Measurements from ENCODE around the gene RAB3A. TPM values are rescaled to one million over a fixed set of nuclear protein-coding genes. Genes with fewer than 3 reads are reported as not detected.

RAB3A gene
- total RNA-seq, 1 donor from 2014 or later, result 77.4 TPM

DNA sequence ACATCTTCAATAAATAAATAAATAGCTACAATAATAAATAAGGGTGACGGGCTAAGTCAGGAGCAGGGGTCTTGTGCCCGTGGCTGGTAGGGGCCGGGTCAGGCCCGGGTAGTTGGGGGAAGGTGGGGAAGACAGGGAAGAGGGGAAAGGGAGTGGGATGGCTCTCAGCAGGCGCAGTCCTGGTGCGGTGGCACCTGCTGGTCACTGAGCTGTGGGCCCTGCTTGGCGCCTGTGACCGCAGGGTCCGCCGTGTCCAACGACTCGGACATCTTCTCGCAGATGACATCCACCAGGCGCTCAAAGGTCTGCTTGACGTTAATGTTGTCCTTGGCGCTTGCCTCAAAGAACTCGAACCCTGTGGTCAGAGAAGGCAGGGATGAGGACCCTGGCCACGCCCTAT lies 6.5 kb downstream of the RAB3A start:
- Mint-ChIP-seq H3K9me3 (ENCODE audit: unreplicated experiment) (peaks cover 7% of the 10 kb centered on the region), H3K36me3 (ENCODE audit: unreplicated experiment) (no peaks in the 10 kb centered on the region), H3K4me1 (ENCODE audit: low read depth, unreplicated experiment) (peaks cover 3% of the 10 kb centered on the region), H3K4me3 (ENCODE audit: unreplicated experiment) (no peak overlapping the region), H3K27me3 (ENCODE audit: unreplicated experiment) (peaks cover 7% of the 10 kb centered on the region), H3K27ac (ENCODE audit: unreplicated experiment) (no peak overlapping the region)
- TF ChIP-seq, protein P1, sequence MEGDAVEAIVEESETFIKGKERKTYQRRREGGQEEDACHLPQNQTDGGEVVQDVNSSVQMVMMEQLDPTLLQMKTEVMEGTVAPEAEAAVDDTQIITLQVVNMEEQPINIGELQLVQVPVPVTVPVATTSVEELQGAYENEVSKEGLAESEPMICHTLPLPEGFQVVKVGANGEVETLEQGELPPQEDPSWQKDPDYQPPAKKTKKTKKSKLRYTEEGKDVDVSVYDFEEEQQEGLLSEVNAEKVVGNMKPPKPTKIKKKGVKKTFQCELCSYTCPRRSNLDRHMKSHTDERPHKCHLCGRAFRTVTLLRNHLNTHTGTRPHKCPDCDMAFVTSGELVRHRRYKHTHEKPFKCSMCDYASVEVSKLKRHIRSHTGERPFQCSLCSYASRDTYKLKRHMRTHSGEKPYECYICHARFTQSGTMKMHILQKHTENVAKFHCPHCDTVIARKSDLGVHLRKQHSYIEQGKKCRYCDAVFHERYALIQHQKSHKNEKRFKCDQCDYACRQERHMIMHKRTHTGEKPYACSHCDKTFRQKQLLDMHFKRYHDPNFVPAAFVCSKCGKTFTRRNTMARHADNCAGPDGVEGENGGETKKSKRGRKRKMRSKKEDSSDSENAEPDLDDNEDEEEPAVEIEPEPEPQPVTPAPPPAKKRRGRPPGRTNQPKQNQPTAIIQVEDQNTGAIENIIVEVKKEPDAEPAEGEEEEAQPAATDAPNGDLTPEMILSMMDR (IDR thresholded peaks at IDR 0.05; ENCODE audit: partially characterized antibody, unreplicated experiment), result no peak
- no peak for DNase-seq

DNA sequence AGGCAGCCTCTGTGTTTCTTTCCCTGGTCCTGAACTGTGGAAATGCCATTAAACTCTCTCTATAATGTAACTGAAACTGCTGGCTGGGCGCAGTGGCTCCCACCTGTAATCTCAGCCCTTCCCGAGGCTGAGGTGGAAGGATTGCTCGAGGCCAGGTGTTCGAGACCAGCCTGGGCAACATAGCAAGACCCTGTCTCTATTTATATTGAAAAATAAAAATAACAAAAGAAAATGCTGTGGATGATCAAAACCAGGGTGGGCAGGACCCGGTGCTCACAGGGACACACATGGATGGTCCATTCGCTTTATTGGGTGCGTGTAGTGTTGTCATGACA lies 7.4 kb downstream of the RAB3A start:
- TF ChIP-seq, protein P1 (IDR thresholded peaks at IDR 0.05; ENCODE audit: partially characterized antibody, unreplicated experiment), result no peak
- Mint-ChIP-seq H3K27me3 (ENCODE audit: unreplicated experiment) (peaks cover 7% of the 10 kb centered on the region), H3K36me3 (ENCODE audit: unreplicated experiment) (no peaks in the 10 kb centered on the region), H3K9me3 (ENCODE audit: unreplicated experiment) (peaks cover 8% of the 10 kb centered on the region), H3K27ac (ENCODE audit: unreplicated experiment) (no peak overlapping the region), H3K4me1 (ENCODE audit: low read depth, unreplicated experiment) (peaks cover 9% of the 10 kb centered on the region), H3K4me3 (ENCODE audit: unreplicated experiment) (no peak overlapping the region)
- no peak for DNase-seq

DNA sequence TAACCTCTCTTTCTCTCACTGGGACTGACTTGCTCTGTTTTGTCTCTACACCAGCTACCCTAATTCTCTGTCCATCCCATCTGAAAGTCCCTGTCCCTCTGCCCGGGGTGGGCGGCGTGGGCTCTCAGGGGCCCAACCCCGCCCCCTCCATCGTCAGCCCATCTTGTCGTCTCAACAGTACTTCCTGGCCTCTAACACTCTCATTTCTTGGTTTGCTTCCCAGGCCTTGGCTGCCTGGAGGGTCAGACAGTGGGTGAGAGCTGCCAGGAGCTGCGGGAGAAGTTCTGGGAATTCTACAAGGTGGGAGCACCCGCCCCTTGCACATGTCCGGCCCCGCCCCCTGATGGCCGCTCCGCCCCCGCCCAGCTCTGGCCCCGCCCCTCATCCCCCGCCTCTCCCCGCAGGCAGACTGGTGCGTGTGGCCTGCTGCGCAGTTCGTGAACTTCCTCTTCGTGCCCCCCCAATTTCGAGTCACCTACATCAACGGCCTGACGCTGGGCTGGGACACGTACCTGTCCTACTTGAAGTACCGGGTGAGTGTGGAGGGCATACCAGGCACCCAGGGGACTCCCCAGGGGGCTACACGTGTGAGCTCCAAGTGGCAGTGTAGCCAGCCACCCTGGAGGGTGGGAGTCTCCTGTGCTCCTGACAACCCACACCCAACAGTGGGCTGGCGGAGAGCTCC lies 9.1 kb downstream of the RAB3A start:
- peak overlapping the region; percentile 89 for H3K4me3 Mint-ChIP-seq (ENCODE audit: unreplicated experiment)
- no peak for DNase-seq
- no peaks in the 10 kb centered on the region for H3K36me3 Mint-ChIP-seq (ENCODE audit: unreplicated experiment)

DNA sequence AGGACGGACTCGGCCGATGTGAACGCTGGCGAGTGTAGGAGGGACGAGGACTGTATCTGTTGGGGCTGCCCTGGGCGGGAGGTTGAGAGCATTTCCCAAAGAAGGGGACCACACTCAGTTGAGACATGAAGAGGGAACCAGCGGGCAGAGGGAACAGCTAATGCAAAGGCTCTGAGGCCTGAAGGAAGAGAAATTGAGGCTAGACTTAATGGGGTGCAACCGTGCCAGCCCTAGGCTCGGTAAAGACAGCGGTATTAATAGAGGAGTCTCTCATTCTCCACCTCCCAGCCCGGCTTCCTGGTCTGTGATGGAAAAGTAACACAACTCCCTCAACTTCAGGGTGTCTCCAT lies 9.7 kb downstream of the RAB3A start:
- TF ChIP-seq, protein P1 (IDR thresholded peaks at IDR 0.05; ENCODE audit: partially characterized antibody, unreplicated experiment), result no peak
- peak overlapping the region; percentile 89 for H3K4me3 Mint-ChIP-seq (ENCODE audit: unreplicated experiment)
- H3K27ac Mint-ChIP-seq (ENCODE audit: unreplicated experiment), result no peak overlapping the region
- no peak for DNase-seq
- H3K4me1 Mint-ChIP-seq (ENCODE audit: low read depth, unreplicated experiment), result peaks cover 9% of the 10 kb centered on the region
- peaks cover 6% of the 10 kb centered on the region for H3K27me3 Mint-ChIP-seq (ENCODE audit: unreplicated experiment)
- peaks cover 8% of the 10 kb centered on the region for H3K9me3 Mint-ChIP-seq (ENCODE audit: unreplicated experiment)
- H3K36me3 Mint-ChIP-seq (ENCODE audit: unreplicated experiment), result no peaks in the 10 kb centered on the region

More for the DNA sequence above, 9.1 kb downstream of the RAB3A start:
- H3K27ac Mint-ChIP-seq (ENCODE audit: unreplicated experiment), result no peak overlapping the region
- TF ChIP-seq, protein P1 (IDR thresholded peaks at IDR 0.05; ENCODE audit: partially characterized antibody, unreplicated experiment), result no peak
- H3K9me3 Mint-ChIP-seq (ENCODE audit: unreplicated experiment), result peaks cover 8% of the 10 kb centered on the region
- peaks cover 7% of the 10 kb centered on the region for H3K27me3 Mint-ChIP-seq (ENCODE audit: unreplicated experiment)
- peaks cover 9% of the 10 kb centered on the region for H3K4me1 Mint-ChIP-seq (ENCODE audit: low read depth, unreplicated experiment)

DNA sequence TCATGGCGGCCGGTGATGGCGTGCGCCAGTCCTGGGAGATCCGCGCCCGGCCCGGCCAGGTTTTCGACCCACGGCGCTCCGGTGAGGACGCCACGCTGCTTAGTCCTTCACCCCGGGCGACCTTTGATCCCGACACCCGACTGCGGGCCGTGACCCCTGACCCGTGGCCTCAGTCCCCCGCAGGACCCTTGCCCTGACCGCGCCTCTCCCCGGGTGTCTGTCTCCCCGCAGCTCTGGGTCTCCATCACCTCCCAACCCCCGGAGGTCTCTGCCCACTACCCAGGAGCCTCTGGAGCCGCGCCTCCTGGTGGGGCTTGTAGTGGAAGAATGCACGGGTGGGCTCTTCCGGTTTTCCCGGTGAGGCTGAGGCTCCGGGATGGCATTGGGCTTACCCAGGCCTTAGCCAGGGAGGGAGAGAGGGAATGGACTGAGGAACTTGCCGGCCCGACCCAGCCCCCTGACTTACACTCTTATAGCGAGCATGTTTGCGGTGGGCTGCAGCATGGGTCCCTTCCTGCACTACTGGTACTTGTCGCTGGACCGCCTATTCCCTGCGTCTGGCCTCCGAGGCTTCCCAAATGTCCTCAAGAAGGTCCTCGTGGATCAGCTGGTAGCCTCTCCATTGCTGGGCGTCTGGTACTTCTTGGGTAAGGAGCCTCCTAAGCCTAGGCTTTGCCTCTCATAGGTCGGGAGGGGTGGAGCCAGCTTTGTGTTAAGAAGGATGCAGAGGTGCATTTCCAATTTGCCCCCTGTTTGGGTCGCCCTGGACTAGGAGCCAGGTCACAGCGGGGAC lies 10.3 kb downstream of the RAB3A start:
- peaks cover 9% of the 10 kb centered on the region for H3K4me1 Mint-ChIP-seq (ENCODE audit: low read depth, unreplicated experiment)
- TF ChIP-seq, protein P1 (IDR thresholded peaks at IDR 0.05; ENCODE audit: partially characterized antibody, unreplicated experiment), result no peak
- H3K27ac Mint-ChIP-seq (ENCODE audit: unreplicated experiment), result no peak overlapping the region
- H3K4me3 Mint-ChIP-seq (ENCODE audit: unreplicated experiment), result peak overlapping the region; percentile 89
- no peaks in the 10 kb centered on the region for H3K36me3 Mint-ChIP-seq (ENCODE audit: unreplicated experiment)
- H3K27me3 Mint-ChIP-seq (ENCODE audit: unreplicated experiment), result peaks cover 6% of the 10 kb centered on the region
- H3K9me3 Mint-ChIP-seq (ENCODE audit: unreplicated experiment), result peaks cover 10% of the 10 kb centered on the region
- peak; percentile 36 for DNase-seq
